Ecto neural progenitor cell (in vitro differentiated cells): ENCODE data around the gene LRRC39.
"Not testable (repeated sequence)": the region's sequence is repeated elsewhere in the genome, so short reads cannot be mapped to it uniquely, and the experiment has no call there.

Experiments
- DNase-seq: peaks from one replicate; pipeline ENCODE4 v3.0.0-alpha.2; 2018; ENCODE audit warnings: low spot score

LRRC39 gene

DNA sequence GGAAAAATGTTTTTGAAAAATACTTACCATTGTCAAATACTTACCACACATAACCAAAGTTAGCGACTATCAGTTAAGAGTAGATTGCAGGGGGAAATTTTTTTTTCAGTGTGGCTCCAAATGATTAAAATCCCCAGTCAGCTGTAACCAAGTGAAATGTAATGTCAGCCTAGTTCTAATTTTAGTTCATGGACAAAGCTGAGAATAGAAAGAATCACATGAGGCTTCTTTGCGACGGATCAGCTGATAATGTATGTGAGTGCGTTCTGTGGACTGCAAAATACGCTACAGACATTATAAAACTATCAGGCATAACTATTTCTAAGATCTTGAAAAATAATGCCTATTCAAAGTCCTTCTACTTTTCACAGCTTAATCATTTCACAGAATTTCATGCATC, at the start of gene LRRC39:
Gene LRRC39 (minus strand): TSS at position 166 of the 400 bp plus-strand sequence. CDS start 9,740 bp downstream, outside the sequence.
- DNase-seq, result no peak

DNA sequence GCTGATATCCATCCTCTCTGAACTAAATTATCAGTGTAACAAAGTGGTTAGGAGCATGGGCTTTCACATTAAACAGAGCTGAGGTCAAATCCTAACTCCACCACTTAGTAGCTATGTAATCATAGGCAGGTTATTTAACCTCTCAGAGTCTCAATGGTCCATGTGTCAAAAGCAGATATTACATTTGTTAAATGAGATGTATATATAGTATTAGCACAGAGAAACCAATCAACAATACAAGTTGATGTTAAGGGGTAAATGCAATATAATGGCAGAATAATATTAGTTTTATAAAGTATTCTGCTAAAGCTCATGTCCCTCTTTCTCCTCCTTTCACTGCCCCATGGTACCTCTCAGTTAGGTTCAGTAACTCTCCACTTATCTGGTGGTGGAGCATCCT, 44.4 kb upstream of the LRRC39 start:
- DNase-seq, result no peak

DNA sequence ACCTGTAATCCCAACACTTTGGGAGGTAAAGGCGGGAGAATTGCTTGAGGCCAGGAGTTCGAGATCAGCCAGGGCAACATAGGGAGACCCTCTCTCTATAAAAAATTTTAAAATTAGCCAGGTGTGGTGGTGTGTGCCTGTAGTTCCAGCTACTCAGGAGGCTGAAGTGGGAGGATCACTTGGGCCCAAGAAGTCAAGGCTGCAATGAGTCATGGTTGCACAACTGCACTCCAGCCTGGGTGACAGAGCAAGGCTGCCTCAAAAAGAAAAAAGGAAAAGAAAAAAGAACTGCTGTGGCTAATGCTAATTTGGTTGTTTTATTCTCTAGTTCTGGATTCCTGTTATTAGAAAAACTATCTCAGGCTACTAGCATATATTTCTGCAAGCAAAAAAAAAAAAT, 41.8 kb upstream of the LRRC39 start:
- DNase-seq, result no peak

DNA sequence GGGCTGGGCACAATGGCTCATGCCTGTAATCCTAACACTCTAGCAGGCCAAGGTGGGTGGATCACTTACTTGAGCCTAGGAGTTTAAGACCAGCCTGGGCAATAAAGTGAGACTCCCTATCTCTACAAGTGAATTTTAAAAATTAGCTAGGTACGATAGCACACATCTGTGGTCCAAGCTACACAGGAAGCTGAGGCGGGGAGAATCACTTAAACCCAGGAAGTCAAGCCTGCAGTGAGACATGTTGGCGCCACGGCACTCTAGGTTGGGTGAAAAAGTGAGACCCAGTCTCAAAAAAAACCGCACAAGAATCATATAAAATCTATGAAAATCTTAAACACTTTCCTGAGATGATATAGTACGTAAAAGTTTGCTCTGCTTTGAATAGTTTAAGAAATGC, 41.4 kb upstream of the LRRC39 start:
- DNase-seq, result no peak

DNA sequence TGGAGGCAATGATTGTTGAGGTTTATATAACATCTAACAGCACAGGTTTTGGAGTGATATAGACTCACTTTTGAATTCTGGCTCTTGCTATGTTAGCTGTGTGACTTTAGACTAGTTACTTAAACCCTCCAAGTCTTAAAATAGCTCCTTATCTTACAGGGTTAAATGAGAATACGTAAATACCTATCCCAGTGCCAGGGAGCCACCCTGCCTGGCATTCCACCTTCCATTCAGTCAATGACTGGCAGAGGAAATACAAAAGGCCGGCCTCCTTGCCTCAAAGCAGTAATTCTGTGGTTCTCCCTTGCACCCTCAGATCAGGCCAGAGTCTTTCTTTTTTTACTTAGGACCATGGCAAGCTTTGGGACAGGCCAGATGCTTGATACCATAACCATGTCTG, 39.8 kb upstream of the LRRC39 start:
- no peak for DNase-seq

DNA sequence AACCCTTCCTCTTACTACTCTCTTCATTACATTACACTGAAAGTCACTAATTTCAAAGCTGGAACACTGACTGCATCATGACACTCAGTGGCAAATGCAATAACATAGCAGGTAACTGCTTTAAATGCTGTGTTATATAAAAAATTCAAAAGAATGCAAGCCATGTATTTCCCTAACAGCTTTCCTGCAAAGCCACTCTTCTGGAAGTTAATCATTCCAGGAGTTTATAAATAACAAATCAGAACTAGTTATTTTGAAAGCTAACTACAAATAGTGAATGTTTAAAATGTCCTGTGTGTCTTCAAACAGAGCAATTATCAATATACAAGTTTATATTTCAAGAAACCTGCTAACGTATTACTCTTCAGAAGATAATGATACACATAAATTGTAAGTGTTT, 37.0 kb upstream of the LRRC39 start:
- no peak for DNase-seq

DNA sequence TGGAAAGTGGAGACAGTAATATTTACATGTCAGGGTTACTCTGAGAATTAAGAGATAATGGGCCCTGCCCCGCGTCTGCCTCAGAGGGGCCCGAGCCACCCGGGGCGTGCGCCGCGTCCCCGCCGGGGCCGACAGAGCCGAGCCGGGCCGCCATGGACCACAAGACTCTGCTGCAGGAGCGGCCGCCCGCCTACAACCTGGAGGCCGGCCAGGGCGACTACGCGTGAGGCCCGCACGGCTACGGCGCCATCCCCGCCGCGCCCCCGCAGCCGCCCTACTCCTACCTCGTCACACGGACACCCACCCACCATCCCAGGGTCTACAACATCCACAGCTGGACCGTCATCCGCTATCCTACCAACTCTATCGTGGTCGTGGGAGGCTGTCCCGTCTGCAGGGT, 35.1 kb upstream of the LRRC39 start:
- DNase-seq, result no peak

DNA sequence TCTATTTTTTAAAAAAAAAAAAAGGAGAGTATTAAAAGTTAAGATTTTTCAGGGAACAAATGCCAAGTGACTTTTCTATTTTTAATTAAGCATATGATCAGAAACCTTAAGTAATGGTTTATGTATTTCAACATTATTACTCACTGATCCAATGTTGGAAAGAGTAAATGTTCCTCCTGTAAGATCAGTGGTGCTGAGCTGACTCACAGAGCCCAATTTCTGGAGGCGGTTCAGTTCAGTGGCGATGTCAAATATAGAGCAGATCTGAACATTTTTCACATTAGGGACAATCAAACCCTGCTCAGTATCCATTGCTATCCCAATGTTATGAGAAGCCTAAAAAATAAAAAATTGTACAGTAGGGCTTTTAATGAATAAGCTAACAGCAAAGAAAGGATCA, 28.2 kb upstream of the LRRC39 start:
- DNase-seq, result no peak

DNA sequence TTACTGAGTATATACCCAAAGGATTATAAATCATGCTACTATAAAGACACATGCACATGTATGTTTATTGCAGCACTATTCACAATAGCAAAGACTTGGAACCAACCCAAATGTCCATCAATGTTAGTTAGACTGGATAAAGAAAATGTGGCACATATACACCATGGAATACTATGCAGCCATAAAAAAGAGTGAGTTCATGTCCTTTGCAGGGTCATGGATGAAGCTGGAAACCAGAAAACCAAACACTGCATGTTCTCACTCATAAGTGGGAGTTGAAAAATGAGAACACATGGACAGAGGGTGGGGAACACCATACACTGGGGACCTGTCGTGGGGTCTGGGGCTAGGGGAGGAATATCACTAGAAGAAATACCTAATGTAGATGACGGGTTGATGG, 27.5 kb upstream of the LRRC39 start:
- DNase-seq, result not testable (repeated sequence)

DNA sequence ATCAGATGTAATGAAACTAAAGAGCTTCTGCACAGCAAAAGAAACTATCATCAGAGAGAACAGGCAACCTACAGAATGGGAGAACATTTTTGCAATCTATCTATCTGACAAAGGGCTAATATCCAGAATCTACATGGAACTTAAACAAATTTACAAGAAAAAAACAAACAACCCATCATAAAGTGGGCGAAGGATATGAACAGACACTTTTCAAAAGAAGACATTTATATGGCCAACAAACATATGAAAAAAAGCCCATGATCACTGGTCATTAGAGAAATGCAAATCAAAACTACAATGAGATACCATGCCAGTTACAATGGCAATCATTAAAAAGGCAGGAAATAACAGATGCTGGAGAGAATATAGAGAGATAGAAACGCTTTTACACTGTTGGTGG, 27.0 kb upstream of the LRRC39 start:
- DNase-seq, result not testable (repeated sequence)

DNA sequence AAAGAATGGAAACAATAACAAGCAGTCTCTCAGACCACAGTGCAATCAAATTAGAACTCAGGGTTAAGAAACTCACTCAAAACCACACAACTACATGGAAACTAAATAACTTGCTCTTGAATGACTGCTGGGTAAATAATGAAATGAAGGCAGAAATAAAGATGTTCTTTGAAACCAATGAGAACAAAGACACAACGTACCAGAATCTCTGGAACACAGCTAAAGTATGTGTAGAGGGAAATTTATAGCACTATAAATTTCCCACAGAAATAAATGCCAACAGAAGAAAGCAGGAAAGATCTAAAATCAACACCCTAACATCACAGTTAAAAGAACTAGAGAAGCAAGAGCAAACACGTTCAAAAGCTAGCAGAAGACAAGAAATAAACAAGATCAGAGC, 24.6 kb upstream of the LRRC39 start:
- not testable (repeated sequence) for DNase-seq

DNA sequence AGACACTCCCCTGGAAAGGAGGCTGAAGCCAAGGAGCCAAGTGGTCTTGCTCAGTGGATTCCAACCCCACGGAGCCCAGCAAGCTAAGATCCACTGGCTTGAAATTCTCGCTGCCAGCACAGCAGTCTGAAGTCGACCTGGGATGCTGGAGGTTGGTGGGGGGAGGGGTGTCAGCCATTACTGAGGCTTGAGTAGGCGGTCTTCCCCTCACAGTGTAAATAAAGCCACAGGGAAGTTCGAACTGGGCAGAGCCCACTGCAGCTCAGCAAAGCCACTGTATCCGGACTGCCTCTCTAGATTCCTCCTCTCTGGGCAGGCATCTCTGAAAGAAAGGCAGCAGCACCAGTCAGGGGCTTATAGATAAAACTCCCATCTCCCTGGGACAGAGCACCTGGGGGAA, 22.0 kb upstream of the LRRC39 start:
- peak; percentile 55 for DNase-seq

DNA sequence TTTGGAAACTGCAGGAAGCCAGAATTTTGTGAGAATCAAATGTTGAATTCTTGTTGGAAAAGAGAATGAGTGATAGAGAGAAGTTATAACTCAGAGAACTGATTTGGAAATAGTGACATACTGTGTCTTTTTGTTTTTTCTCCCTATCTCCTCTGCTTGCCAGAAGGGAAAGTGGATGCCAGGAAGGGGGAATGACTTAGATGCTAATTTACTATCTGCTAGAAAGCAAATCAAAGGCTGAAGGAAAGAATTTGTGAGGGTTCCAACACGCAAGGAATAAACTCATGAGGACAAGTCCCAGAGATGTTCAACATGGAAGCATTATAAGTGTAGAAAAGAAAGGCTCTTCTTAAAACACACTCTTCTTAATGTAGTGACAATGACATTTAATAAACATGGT, 20.5 kb upstream of the LRRC39 start:
- no peak for DNase-seq

DNA sequence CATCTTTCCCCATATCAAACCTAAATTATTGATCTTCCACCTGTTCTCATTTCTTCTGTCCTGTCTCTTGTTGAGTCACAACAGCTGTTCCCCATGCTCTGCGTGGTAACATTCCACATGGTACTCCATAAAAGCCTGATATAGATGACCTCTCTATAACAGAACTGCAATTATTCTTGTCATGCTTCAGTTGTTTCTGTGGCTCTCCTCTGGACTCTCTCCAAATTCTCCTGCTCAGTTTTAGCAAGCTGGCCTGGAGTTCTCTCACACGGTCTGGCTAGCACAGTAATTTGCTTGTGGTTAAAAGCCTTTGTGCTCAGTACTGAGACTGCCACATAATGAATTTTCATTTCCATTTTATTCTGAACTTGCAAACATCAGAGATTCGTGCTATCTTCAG, 10.6 kb upstream of the LRRC39 start:
- DNase-seq, result no peak

DNA sequence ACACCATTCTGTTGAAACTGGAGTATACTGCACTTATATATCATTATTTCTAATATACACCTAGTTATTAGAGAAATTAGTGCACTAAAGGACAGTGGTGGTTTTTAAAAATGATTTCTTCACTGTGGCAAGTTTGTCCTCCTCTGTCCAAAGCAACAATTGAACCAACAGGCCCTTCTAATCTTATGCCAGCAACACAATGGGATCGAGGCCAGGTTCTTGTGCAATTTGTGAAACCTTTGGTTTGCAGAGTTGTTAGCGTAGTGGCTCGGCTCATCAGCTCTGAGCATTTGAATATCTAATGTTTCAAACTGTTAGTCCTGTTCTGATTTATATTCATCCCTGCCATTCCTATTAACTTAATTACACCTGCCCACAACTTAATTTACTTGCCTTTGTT, 9.9 kb upstream of the LRRC39 start:
- no peak for DNase-seq

DNA sequence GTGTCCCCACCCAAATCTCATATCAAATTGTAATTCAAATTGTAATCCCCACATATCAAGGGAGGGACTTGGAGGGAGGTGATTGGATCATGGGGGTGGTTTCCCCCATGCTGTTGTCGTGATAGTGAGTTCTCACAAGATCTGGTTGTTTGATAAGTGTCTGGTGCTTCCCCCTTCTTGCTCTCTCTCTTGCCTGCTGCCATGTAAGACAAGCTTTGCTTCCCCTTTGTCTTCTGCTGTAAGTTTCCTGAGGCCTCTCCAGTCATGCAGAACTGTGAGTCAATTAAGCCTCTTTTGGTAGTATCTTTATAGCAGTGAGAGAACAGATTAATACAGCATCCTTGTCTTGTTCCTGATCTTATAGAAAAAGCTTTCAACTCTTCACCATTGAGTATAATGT, 6.5 kb upstream of the LRRC39 start:
- no peak for DNase-seq

DNA sequence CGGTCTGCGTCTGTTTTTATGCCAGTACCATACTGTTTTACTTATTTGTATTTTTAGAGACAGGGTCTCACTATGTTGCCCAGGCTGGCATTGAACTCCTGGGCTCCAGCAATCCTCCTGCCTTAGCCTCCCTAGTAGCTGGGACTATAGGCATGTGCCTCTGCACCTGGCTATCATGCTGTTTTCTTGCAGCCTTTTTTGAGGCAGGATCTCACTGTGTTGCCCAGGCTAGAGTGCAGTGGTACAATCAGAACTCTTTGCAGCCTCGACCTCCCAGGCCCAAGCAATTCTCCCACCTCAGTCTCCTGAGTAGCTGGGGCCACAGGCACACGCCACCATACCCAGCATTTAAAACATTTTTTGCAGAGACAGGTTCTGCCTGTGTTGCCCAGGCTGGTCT, 5.3 kb upstream of the LRRC39 start:
- no peak for DNase-seq

DNA sequence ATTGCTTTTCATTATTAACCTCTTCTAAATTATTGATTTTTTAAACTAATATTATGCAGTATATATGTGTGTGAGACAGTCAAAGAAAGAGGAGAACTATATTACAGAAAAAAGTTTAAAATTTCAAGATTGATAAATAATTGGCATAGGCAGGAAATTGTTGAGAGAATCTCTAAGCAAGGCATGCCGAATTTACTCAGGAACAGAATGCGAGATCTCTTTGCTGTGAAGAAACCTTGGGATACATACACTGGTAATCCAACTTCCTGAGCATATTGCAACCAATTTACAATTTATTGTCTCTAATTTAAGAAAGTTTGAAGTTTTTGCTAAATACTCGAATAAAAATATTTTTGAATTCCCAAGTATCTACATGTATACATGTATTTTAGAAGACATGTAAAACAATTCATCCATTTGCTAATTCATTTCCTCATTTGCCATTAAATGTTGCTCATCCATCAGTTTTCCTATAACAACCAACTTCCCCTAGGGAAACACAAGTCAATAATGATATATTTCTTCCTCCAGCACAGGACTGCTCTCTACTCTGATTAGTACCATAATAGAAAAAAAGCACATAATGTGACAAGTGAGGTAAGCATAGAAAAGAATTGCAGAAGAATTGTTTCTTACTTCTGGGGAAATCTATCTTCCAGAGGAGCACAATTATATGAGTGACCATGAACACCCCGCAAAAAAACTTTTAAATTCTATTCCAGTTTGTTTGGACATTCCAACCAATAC, 588 bp downstream of the LRRC39 start:
- DNase-seq, result no peak

DNA sequence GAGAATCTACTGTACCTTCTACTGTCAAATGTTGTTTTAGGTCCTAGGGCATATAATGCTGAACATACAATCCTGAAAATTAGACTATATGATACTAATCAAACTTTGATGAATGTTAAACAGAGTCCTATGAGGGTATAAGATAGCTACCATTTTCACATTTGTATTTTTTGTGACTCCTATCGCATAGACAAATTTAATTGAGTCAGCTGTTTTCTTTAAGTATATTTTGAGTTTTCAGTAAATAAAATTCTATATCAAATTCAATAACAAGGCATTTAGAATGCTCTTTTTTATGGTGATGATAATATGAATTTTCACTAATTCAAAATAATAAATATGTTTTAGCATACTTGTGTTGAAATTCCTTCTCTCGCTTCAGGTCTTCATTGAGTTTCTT, 10.0 kb downstream of the LRRC39 start:
- DNase-seq, result no peak

DNA sequence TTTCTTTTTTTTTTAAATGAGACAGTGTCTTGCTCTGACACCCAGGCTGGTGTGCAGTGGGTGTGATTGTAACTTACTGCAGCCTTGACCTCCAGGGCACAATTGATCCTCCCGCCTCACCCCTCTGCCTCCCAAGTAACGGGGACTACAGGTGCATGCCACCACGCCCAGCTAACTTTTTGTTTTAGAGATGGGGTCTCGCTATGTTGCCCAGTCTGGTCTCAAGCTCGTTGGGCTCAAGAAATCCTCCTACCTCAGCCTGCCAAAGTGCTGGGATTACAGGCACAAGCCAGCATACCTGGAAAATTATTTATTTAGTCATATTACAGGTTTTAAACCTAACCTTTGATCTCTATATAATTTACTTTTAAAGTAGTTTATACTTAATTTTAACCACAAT, 13.4 kb downstream of the LRRC39 start:
- no peak for DNase-seq

DNA sequence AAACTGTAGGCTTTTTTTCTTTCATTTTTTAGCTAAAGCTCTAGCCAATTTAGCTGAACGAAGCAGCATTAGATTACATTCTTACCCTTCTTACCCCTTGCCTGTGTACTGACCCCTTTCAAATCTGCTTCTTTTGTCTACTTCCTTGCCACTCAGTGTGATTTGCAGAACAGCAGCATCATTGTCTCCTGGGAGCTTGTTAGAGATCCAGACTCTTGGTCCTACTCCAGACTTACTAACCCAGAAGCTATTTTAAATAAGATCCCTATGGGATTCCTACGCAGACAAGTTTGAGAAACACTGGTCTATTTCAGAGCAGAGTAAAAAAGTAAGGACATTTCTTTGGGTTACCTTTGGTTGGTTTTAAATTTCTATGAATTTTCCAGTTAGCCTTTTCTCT, 13.8 kb downstream of the LRRC39 start:
- no peak for DNase-seq

DNA sequence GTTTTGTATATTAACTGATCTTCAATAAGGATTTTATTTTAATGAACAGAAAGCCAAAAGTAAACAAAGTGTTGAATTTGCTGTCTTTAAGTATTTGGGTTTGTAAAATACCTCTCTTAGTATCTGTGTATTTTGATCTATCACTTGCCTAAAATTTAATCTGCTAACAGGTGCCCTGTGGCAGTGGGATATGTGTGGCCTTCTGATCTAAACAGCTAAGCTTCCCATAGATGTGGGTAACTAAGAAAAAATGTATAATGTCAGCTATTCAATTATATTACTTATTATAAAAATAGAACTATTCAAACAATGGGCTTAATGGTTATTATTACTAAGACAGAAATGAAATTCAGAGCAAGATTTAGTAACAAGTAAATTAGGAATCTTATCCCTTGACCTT, 15.2 kb downstream of the LRRC39 start:
- no peak for DNase-seq

DNA sequence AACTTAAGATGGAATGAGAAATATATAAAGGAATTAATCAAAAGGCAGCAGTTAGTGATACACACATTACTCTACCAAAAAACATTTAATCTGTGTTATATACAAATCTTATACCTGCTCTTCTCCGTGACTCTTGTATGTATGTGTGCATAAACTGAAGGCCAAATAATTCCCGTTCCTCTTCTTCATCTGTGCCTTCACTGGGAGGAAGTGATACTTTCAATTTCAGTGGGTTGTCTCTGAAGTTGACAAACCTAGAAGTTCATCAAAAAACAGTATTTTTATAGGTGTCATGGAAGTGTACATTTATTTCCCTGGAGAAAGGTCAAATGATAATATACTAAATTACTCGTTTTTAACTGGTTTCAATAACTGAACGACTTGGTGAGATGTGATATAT, 25.8 kb downstream of the LRRC39 start:
- no peak for DNase-seq

DNA sequence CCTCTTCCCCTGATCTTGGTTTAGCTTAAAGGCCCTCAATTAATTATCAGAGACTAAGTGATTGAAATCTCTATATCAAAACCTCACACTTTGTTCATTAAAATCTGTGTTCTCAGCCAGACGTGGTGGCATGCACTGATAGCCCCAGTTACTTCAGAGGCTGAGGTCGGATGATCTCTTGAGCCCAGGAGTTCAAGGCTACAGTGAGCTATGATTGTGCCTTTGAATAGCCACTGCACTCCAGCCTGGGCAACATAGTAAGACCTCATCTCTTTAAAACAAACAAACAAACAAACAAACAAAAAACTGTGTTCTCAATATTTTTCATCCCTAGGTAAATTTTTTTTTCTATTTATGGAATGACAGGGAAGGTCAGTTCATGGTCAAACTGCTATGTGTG, 26.4 kb downstream of the LRRC39 start:
- DNase-seq, result no peak

DNA sequence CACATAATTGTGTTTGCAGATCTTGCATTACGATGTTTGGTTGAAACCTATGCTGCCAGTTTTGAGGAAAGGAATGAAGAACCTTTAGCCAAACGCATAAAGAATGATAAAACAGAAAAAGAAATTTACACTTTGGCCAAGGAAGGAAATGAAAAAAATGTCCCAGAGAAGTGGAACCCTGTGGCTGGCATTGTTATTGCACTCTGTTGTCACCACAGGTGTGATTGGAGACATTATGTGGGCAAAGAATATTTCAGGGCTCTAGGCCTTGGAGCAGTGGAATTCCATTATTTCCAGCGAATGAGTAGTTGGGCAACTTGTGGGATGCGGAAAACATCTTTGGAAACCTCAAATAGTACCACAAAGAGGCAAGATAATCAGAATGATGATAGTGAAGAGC, 30.2 kb downstream of the LRRC39 start:
- DNase-seq, result no peak
